PC-3 (cell line): ENCODE measurements around the gene CRX. TPM values are rescaled to one million over a fixed set of nuclear protein-coding genes. Genes with fewer than 3 reads are reported as not detected.

ENCODE experiments used
- ATAC-seq: fragments of 200-7000 bp; cut with Tn5 transposase; 2 replicates; pipeline ENCODE4 v1.9.1; 2020; ENCODE audit warnings: mild to moderate bottlenecking, moderate library complexity
- BruUV-seq: library from RNA; stranded (reverse); fragments of 400-500 nt; replicated peaks from 2 replicates; lab custom pipeline; 2021; lab: Mats Ljungman, UMichigan
- CTCF ChIA-PET: fragments of 300-600 bp; sonication (Branson Sonifier 250); formaldehyde crosslinking; loops from one replicate; lab custom pipeline; 2022; ENCODE audit warnings: antibody characterized with exemption; lab: Charles Lee
- POLR2A ChIA-PET: fragments of 300-600 bp; sonication (Branson Sonifier 250); formaldehyde crosslinking; loops from one replicate; lab custom pipeline; 2022; ENCODE audit warnings: antibody characterized with exemption; ENCODE audit not compliant: unreplicated experiment; lab: Charles Lee
- DNase-seq: peaks from one replicate; pipeline ENCODE4 v3.0.0-alpha.2; 2015
- H2AFZ ChIP-seq: fragments of 300-600 bp; sonication (generic); 2 replicates; pipeline ENCODE4 v1.6.0; 2016; ENCODE audit warnings: antibody characterized with exemption, low read length
- H3F3A ChIP-seq: fragments of 300-600 bp; sonication (generic); one replicate; pipeline ENCODE4 v1.6.0; 2017; ENCODE audit warnings: antibody characterized with exemption, low read length, control low read depth, mild to moderate bottlenecking; ENCODE audit not compliant: unreplicated experiment
- H3K27ac ChIP-seq: fragments of 300-600 bp; sonication (generic); 2 replicates; pipeline ENCODE4 v1.5.1; 2016; ENCODE audit warnings: mild to moderate bottlenecking, low read length
- H3K27me3 ChIP-seq: fragments of 300-600 bp; sonication (generic); 2 replicates; pipeline ENCODE4 v1.6.1; 2016; ENCODE audit warnings: low read length, mixed read lengths
- H3K36me3 ChIP-seq: fragments of 300-600 bp; sonication (generic); 2 replicates; pipeline ENCODE4 v1.6.1; 2016; ENCODE audit warnings: low read depth, mixed run types, low read length, mixed read lengths
- H3K4me1 ChIP-seq: fragments of 300-600 bp; sonication (generic); 2 replicates; pipeline ENCODE4 v1.5.1; 2016; ENCODE audit warnings: low read length; ENCODE audit not compliant: insufficient read depth
- H3K4me2 ChIP-seq: fragments of 300-600 bp; sonication (generic); 2 replicates; pipeline ENCODE4 v1.6.0; 2016; ENCODE audit warnings: low read length
- H3K4me3 ChIP-seq: fragments of 300-600 bp; sonication (generic); 2 replicates; pipeline ENCODE4 v1.5.1; 2016; ENCODE audit warnings: mild to moderate bottlenecking, low read length, mixed read lengths
- H3K79me2 ChIP-seq: fragments of 300-600 bp; sonication (generic); 2 replicates; pipeline ENCODE4 v1.6.1; 2017; ENCODE audit warnings: low read length, mixed read lengths
- H3K9ac ChIP-seq: fragments of 300-600 bp; sonication (generic); 2 replicates; pipeline ENCODE4 v1.6.0; 2016; ENCODE audit warnings: mild to moderate bottlenecking, low read length
- H3K9me2 ChIP-seq: fragments of 300-600 bp; sonication (generic); replicated peaks from 2 replicates; pipeline ENCODE4 v1.6.1; 2016; ENCODE audit warnings: mixed run types, low read length, mixed read lengths
- H3K9me3 ChIP-seq: fragments of 300-600 bp; sonication (generic); 2 replicates; pipeline ENCODE4 v1.6.1; 2016; ENCODE audit warnings: low read length, mixed read lengths
- H4K20me1 ChIP-seq: fragments of 300-600 bp; sonication (generic); 2 replicates; pipeline ENCODE4 v1.6.1; 2016; ENCODE audit warnings: low read length, mixed read lengths
- CTCF ChIP-seq: fragments of 300-600 bp; sonication (generic); conservative IDR thresholded peaks from 2 replicates; pipeline ENCODE4 v1.5.1; 2017; ENCODE audit warnings: antibody characterized with exemption, low read depth, mild to moderate bottlenecking, low read length
- EZH2 ChIP-seq: fragments of 300-600 bp; sonication (generic); IDR thresholded peaks from one replicate; pipeline ENCODE4 v1.6.1; 2017; ENCODE audit warnings: antibody characterized with exemption, mild to moderate bottlenecking, low read length; ENCODE audit not compliant: unreplicated experiment
- EZH2phosphoT487 ChIP-seq: fragments of 300-600 bp; sonication (generic); IDR thresholded peaks from 2 replicates; pipeline ENCODE4 v1.6.1; 2018; ENCODE audit warnings: mild to moderate bottlenecking, antibody characterized with exemption, low read length, borderline replicate concordance
- intact Hi-C: fragments of 100-400 bp; cut with micrococcal nuclease; formaldehyde crosslinking; loops from 2 replicates; pipeline ENCODE4 v1.9.0; 2023
- total RNA-seq: library from RNA; depleted of rRNA; stranded (reverse); fragments of >200 nt; gene quantifications from 2 replicates; pipeline ENCODE4 v1.2.3, GENCODE V29; 2014

CRX gene
- total RNA-seq, 1 experiment from 2014 or later: not detected

DNA sequence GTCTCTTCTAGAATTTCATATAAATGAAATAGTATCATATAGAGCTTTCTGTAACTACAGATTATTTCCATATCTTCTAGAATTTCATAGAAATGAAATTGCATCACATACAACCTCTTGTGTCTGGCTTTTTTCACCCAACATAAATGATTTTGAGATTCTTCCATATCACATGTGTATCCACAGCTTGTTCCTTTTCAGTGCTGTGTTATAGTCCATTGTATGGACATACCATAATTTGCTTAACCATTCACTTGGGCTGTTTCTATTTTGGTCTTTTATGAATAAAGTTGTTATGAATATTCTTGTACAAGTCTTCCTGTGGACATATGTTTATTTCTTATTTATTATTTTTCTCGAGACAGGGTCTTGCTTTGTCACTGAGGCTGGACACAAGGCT lies 29.1 kb upstream of the CRX start:
- no peaks in the 10 kb centered on the region for H3K9me2 ChIP-seq
- TF ChIP-seq CTCF (no peak), EZH2 (no peak), EZH2phosphoT487 (no peak)
- H3K27me3 ChIP-seq: no peaks in the 10 kb centered on the region
- no peaks in the 10 kb centered on the region for H4K20me1 ChIP-seq
- no peak overlapping the region for H3K4me2 ChIP-seq
- H3K27ac ChIP-seq: no peak overlapping the region
- DNase-seq (no peak), ATAC-seq (no peak)
- POLR2A ChIA-PET: no interaction called here
- H3K9me3 ChIP-seq: no peaks in the 10 kb centered on the region
- no peaks in the 10 kb centered on the region for H3F3A ChIP-seq
- no peaks in the 10 kb centered on the region for H3K36me3 ChIP-seq
- H3K9ac ChIP-seq: no peak overlapping the region
- intact Hi-C loops: no loop called here
- H3K4me3 ChIP-seq: no peak overlapping the region
- CTCF ChIA-PET: no interaction called here
- no peaks in the 10 kb centered on the region for H3K79me2 ChIP-seq
- peaks cover 6% of the 10 kb centered on the region; the same call in 1 of the 2 replicates for H3K4me1 ChIP-seq
- H2AFZ ChIP-seq: no peak overlapping the region
- BruUV-seq: no TSS peak

GRCh38 chr19:47794526-47794925 lies 27.2 kb upstream of the CRX start:
- TF ChIP-seq CTCF (peak; percentile 26; the same call in 1 of the 2 replicates), EZH2phosphoT487 (no peak)
- H3K36me3 ChIP-seq: no peaks in the 10 kb centered on the region
- H2AFZ ChIP-seq: no peak overlapping the region
- H3K27me3 ChIP-seq: no peaks in the 10 kb centered on the region
- H3K4me1 ChIP-seq: peaks cover 6% of the 10 kb centered on the region; the same call in 1 of the 2 replicates
- no peak overlapping the region for H3K4me2 ChIP-seq
- no TSS peak for BruUV-seq
- H3K79me2 ChIP-seq: no peaks in the 10 kb centered on the region
- intact Hi-C loops: no loop called here
- H3K27ac ChIP-seq: no peak overlapping the region
- H4K20me1 ChIP-seq: no peaks in the 10 kb centered on the region
- H3F3A ChIP-seq: no peaks in the 10 kb centered on the region
- H3K4me3 ChIP-seq: no peak overlapping the region
- ATAC-seq (no peak), DNase-seq (no peak)
- no peak overlapping the region for H3K9ac ChIP-seq
- no peaks in the 10 kb centered on the region for H3K9me2 ChIP-seq
- ChIA-PET CTCF (interaction anchor here (0.6 to 0.7 kb wide), 2 partner anchors 75 to 200 kb away, joined by 4 to 7 read pairs; partner anchors contain the start of gene ELSPBP1), POLR2A (no interaction called here)
- no peaks in the 10 kb centered on the region for H3K9me3 ChIP-seq

- TF ChIP-seq EZH2 (no peak), CTCF (no peak), EZH2phosphoT487 (no peak)
- no peak overlapping the region for H3K4me3 ChIP-seq
- no peak overlapping the region for H3K4me2 ChIP-seq
- H3K27ac ChIP-seq: no peak overlapping the region
- H3K4me1 ChIP-seq: no peaks in the 10 kb centered on the region
- no TSS peak for BruUV-seq
- H4K20me1 ChIP-seq: no peaks in the 10 kb centered on the region
- H3K9me2 ChIP-seq: no peaks in the 10 kb centered on the region
- ATAC-seq (no peak), DNase-seq (no peak)
- no peaks in the 10 kb centered on the region for H3K27me3 ChIP-seq
- H3K9me3 ChIP-seq: no peaks in the 10 kb centered on the region
- intact Hi-C loops: no loop called here
- no peaks in the 10 kb centered on the region for H3K36me3 ChIP-seq
- POLR2A ChIA-PET: no interaction called here
- H3K79me2 ChIP-seq: no peaks in the 10 kb centered on the region
- no peak overlapping the region for H3K9ac ChIP-seq
- CTCF ChIA-PET: no interaction called here
- no peak overlapping the region for H2AFZ ChIP-seq
- H3F3A ChIP-seq: no peaks in the 10 kb centered on the region
Measured at GRCh38 chr19:47796785-47797184, 25.0 kb upstream of the CRX start.
